SK-N-SH treated with all-trans-retinoic acid at 6 μM for 48 hours (cell line): ENCODE results near the gene IDI2.
A peak's percentile ranks its signal among the peaks of the same experiment; 100 is the strongest.

ENCODE experiments used
- ATAC-seq: fragments of 200-7000 bp; cut with Tn5 transposase; 3 replicates; pipeline ENCODE4 v1.9.1; 2020; ENCODE audit warnings: mild to moderate bottlenecking, moderate library complexity
- ARNTL ChIP-seq: fragments of 450-650 bp; formaldehyde crosslinking; IDR thresholded peaks from 2 replicates; pipeline ENCODE4 v1.5.0; 2020; ENCODE audit warnings: low read depth, mild to moderate bottlenecking, moderate library complexity, borderline replicate concordance
- CREB5 ChIP-seq: fragments of 250-450 bp; sonication (Bioruptor Pico); IDR thresholded peaks from 2 replicates; pipeline ENCODE4 v1.5.1; 2020; ENCODE audit warnings: low read depth, mild to moderate bottlenecking, moderate library complexity
- CSDC2 ChIP-seq: fragments of 250-450 bp; sonication (Bioruptor Pico); IDR thresholded peaks from 2 replicates; pipeline ENCODE4 v1.5.0; 2020; ENCODE audit warnings: mild to moderate bottlenecking, moderate library complexity
- CSRNP3 ChIP-seq: fragments of 250-450 bp; sonication (Bioruptor Pico); IDR thresholded peaks from 2 replicates; pipeline ENCODE4 v1.5.1; 2021; ENCODE audit warnings: mild to moderate bottlenecking, moderate library complexity
- ESRRG ChIP-seq: fragments of 250-450 bp; sonication (Bioruptor Pico); IDR thresholded peaks from 2 replicates; pipeline ENCODE4 v1.6.1; 2021; ENCODE audit warnings: mild to moderate bottlenecking
- GLIS3 ChIP-seq: fragments of 250-450 bp; sonication (Bioruptor Pico); IDR thresholded peaks from 2 replicates; pipeline ENCODE4 v1.5.0; 2020; ENCODE audit warnings: mild to moderate bottlenecking, moderate library complexity
- ISL1 ChIP-seq: fragments of 250-450 bp; sonication (Bioruptor Pico); IDR thresholded peaks from 2 replicates; pipeline ENCODE4 v2.1.2; 2022; ENCODE audit warnings: mild to moderate bottlenecking, moderate library complexity
- OSR1 ChIP-seq: fragments of 250-450 bp; sonication (Bioruptor Pico); IDR thresholded peaks from 2 replicates; pipeline ENCODE4 v1.8.0; 2022; ENCODE audit warnings: moderate library complexity, mild to moderate bottlenecking, inconsistent platforms
- PATZ1 ChIP-seq: fragments of 250-450 bp; sonication (Bioruptor Pico); IDR thresholded peaks from 2 replicates; pipeline ENCODE4 v1.8.0; 2020; ENCODE audit warnings: mild to moderate bottlenecking, moderate library complexity, borderline replicate concordance
- PPARA ChIP-seq: fragments of 250-450 bp; sonication (Bioruptor Pico); IDR thresholded peaks from 2 replicates; pipeline ENCODE4 v1.5.0; 2020; ENCODE audit warnings: mild to moderate bottlenecking, borderline replicate concordance
- RARB ChIP-seq: fragments of 250-450 bp; sonication (Bioruptor Pico); IDR thresholded peaks from 2 replicates; pipeline ENCODE4 v1.8.0; 2021; ENCODE audit warnings: mild to moderate bottlenecking, moderate library complexity
- SNAI2 ChIP-seq: fragments of 250-450 bp; sonication (Bioruptor Pico); IDR thresholded peaks from 2 replicates; pipeline ENCODE4 v1.5.0; 2020; ENCODE audit warnings: mild to moderate bottlenecking, moderate library complexity
- TCF4 ChIP-seq: fragments of 250-450 bp; sonication (Bioruptor Pico); IDR thresholded peaks from 2 replicates; pipeline ENCODE4 v1.8.0; 2021; ENCODE audit warnings: mild to moderate bottlenecking, moderate library complexity, borderline replicate concordance
- TSHZ2 ChIP-seq: fragments of 250-450 bp; sonication (Bioruptor Pico); IDR thresholded peaks from 2 replicates; pipeline ENCODE4 v1.5.0; 2020; ENCODE audit warnings: mild to moderate bottlenecking, moderate library complexity
- ZC3H10 ChIP-seq: fragments of 250-450 bp; sonication (Bioruptor Pico); IDR thresholded peaks from 2 replicates; pipeline ENCODE4 v1.5.1; 2021; ENCODE audit warnings: mild to moderate bottlenecking, moderate library complexity
- ZFP3 ChIP-seq: fragments of 250-450 bp; sonication (Bioruptor Pico); IDR thresholded peaks from 2 replicates; pipeline ENCODE4 v1.5.0; 2020; ENCODE audit warnings: mild to moderate bottlenecking, moderate library complexity
- ZFP30 ChIP-seq: fragments of 450-650 bp; formaldehyde crosslinking; IDR thresholded peaks from 2 replicates; pipeline ENCODE4 v1.5.0; 2022; ENCODE audit warnings: mild to moderate bottlenecking, moderate library complexity
- ZNF565 ChIP-seq: fragments of 450-650 bp; formaldehyde crosslinking; conservative IDR thresholded peaks from 2 replicates; pipeline ENCODE4 v1.5.0; 2020; ENCODE audit warnings: low read depth, mild to moderate bottlenecking, moderate library complexity
- ZNF70 ChIP-seq: fragments of 450-650 bp; formaldehyde crosslinking; IDR thresholded peaks from 2 replicates; pipeline ENCODE4 v1.5.0; 2020; ENCODE audit warnings: mild to moderate bottlenecking, moderate library complexity
- ZNF8 ChIP-seq: fragments of 450-650 bp; formaldehyde crosslinking; IDR thresholded peaks from 2 replicates; pipeline ENCODE4 v1.5.0; 2020; ENCODE audit warnings: mild to moderate bottlenecking, moderate library complexity

Gene IDI2

GRCh38 chr10:1048349-1048731 is 22.7 kb upstream of the IDI2 start (continued):
- TF ChIP-seq PATZ1 (CRISPR knock-in tag), result no peak
- TF ChIP-seq ZNF70, result no peak

- TF ChIP-seq ZNF70, result no peak
- no peak for TF ChIP-seq CSDC2 (CRISPR knock-in tag)
- no peak for TF ChIP-seq SNAI2 (CRISPR knock-in tag)
- TF ChIP-seq ZFP3, result no peak
- TF ChIP-seq PATZ1 (CRISPR knock-in tag), result no peak
- no peak for TF ChIP-seq CREB5
- no peak for TF ChIP-seq ZFP30 (CRISPR knock-in tag)
- TF ChIP-seq ZC3H10 (CRISPR knock-in tag), result no peak
- no peak for TF ChIP-seq ARNTL (CRISPR knock-in tag)
- TF ChIP-seq ESRRG (CRISPR knock-in tag), result no peak
- no peak for TF ChIP-seq ISL1
- TF ChIP-seq OSR1 (CRISPR knock-in tag), result no peak
- TF ChIP-seq GLIS3, result no peak
- TF ChIP-seq ZNF8 (CRISPR knock-in tag), result no peak
- no peak for TF ChIP-seq TSHZ2 (CRISPR knock-in tag)
- TF ChIP-seq TCF4 (CRISPR knock-in tag), result no peak
- no peak for TF ChIP-seq RARB (CRISPR knock-in tag)
- no peak for TF ChIP-seq CSRNP3 (CRISPR knock-in tag)
- TF ChIP-seq, all 23 proteins: peak for 0
- peak; percentile 0; the same call in 2 of the 3 replicates for ATAC-seq
Measured at GRCh38 chr10:1047937-1048336, 22.3 kb upstream of the IDI2 start.

- no peak for ATAC-seq
- no peak for TF ChIP-seq ZNF565 (CRISPR knock-in tag)
- no peak for TF ChIP-seq ZNF70
- TF ChIP-seq GLIS3, result no peak
- no peak for TF ChIP-seq PPARA (CRISPR knock-in tag)
- no peak for TF ChIP-seq ARNTL (CRISPR knock-in tag)
- TF ChIP-seq ESRRG (CRISPR knock-in tag), result no peak
- TF ChIP-seq TSHZ2 (CRISPR knock-in tag), result no peak
- TF ChIP-seq ZFP30 (CRISPR knock-in tag), result no peak
- no peak for TF ChIP-seq ZNF8 (CRISPR knock-in tag)
- TF ChIP-seq OSR1 (CRISPR knock-in tag), result no peak
- no peak for TF ChIP-seq CSDC2 (CRISPR knock-in tag)
Measured at GRCh38 chr10:1045415-1045814, 19.8 kb upstream of the IDI2 start.
